ENCODE data around the gene DSTN.

Gene DSTN

GRCh38 chr20:17569616-17570346, at the start of gene DSTN:
TSS of gene DSTN (plus strand) at chr20:17570075. CDS start at chr20:17570209, 134 bp downstream.
- Histone ChIP-seq H3K4me3 (ENCODE audit: low read depth in 1 of 5, low read length in 5 of 5) (peak within 1 kb of the TSS; percentile 86 to 98 (median 93)), H3K36me3 (ENCODE audit: control insufficient read depth in 5 of 5, insufficient read depth in 5 of 5, low read length in 5 of 5) (no peaks in the 10 kb centered on the region), H3K9ac (ENCODE audit: low read length in 5 of 5) (peak within 1 kb of the TSS; percentile 60 to 91 (median 86)), H3K27me3 (ENCODE audit: control insufficient read depth in 5 of 5, insufficient read depth in 4 of 5, low read length in 5 of 5) (no peaks in the 10 kb centered on the region), H3K27ac (ENCODE audit: low read depth, low read length) (peak within 1 kb of the TSS; percentile 94), H3K4me1 (ENCODE audit: control insufficient read depth in 5 of 5, insufficient read depth in 5 of 5, low read length in 5 of 5) (peaks cover 5 to 42% (median 35%) of the 10 kb centered on the region in 5 donors), H3K9me3 (ENCODE audit: control insufficient read depth in 5 of 5, low read length in 5 of 5) (no peaks in the 10 kb centered on the region)

GRCh38 chr20:17520583-17520982, 49.3 kb upstream of the DSTN start:
- H3K9ac ChIP-seq (ENCODE audit: low read length in 5 of 5) = no peak overlapping the region
- no peaks in the 10 kb centered on the region for H3K27me3 ChIP-seq (ENCODE audit: control insufficient read depth in 5 of 5, insufficient read depth in 4 of 5, low read length in 5 of 5)
- no peak overlapping the region for H3K4me3 ChIP-seq (ENCODE audit: low read depth in 1 of 5, low read length in 5 of 5)
- H3K9me3 ChIP-seq (ENCODE audit: control insufficient read depth in 5 of 5, low read length in 5 of 5) = no peaks in the 10 kb centered on the region
- H3K4me1 ChIP-seq (ENCODE audit: control insufficient read depth in 5 of 5, insufficient read depth in 5 of 5, low read length in 5 of 5) = peaks cover 0 to 18% (median 3%) of the 10 kb centered on the region in 5 donors
- no peak overlapping the region for H3K27ac ChIP-seq (ENCODE audit: low read depth, low read length)
- no peaks in the 10 kb centered on the region for H3K36me3 ChIP-seq (ENCODE audit: control insufficient read depth in 5 of 5, insufficient read depth in 5 of 5, low read length in 5 of 5)

- Histone ChIP-seq H3K27ac (ENCODE audit: low read depth, low read length) (no peak overlapping the region), H3K9ac (ENCODE audit: low read length in 5 of 5) (no peak overlapping the region), H3K36me3 (ENCODE audit: control insufficient read depth in 5 of 5, insufficient read depth in 5 of 5, low read length in 5 of 5) (no peaks in the 10 kb centered on the region), H3K4me1 (ENCODE audit: control insufficient read depth in 5 of 5, insufficient read depth in 5 of 5, low read length in 5 of 5) (peaks cover 0 to 18% (median 3%) of the 10 kb centered on the region in 5 donors), H3K9me3 (ENCODE audit: control insufficient read depth in 5 of 5, low read length in 5 of 5) (no peaks in the 10 kb centered on the region), H3K4me3 (ENCODE audit: low read depth in 1 of 5, low read length in 5 of 5) (no peak overlapping the region), H3K27me3 (ENCODE audit: control insufficient read depth in 5 of 5, insufficient read depth in 4 of 5, low read length in 5 of 5) (no peaks in the 10 kb centered on the region)
Measured at GRCh38 chr20:17522528-17522927, 47.3 kb upstream of the DSTN start.

- no peaks in the 10 kb centered on the region for H3K36me3 ChIP-seq (ENCODE audit: control insufficient read depth in 5 of 5, insufficient read depth in 5 of 5, low read length in 5 of 5)
- H3K4me1 ChIP-seq (ENCODE audit: control insufficient read depth in 5 of 5, insufficient read depth in 5 of 5, low read length in 5 of 5) = peaks cover 0 to 18% (median 3%) of the 10 kb centered on the region in 5 donors
- no peak overlapping the region for H3K27ac ChIP-seq (ENCODE audit: low read depth, low read length)
- no peak overlapping the region for H3K9ac ChIP-seq (ENCODE audit: low read length in 5 of 5)
- no peak overlapping the region for H3K4me3 ChIP-seq (ENCODE audit: low read depth in 1 of 5, low read length in 5 of 5)
- no peaks in the 10 kb centered on the region for H3K9me3 ChIP-seq (ENCODE audit: control insufficient read depth in 5 of 5, low read length in 5 of 5)
- no peaks in the 10 kb centered on the region for H3K27me3 ChIP-seq (ENCODE audit: control insufficient read depth in 5 of 5, insufficient read depth in 4 of 5, low read length in 5 of 5)
Measured at GRCh38 chr20:17523326-17523725, 46.5 kb upstream of the DSTN start.

GRCh38 chr20:17524560-17524959, 45.3 kb upstream of the DSTN start:
- Histone ChIP-seq H3K27ac (ENCODE audit: low read depth, low read length) (no peak overlapping the region), H3K36me3 (ENCODE audit: control insufficient read depth in 5 of 5, insufficient read depth in 5 of 5, low read length in 5 of 5) (no peaks in the 10 kb centered on the region), H3K27me3 (ENCODE audit: control insufficient read depth in 5 of 5, insufficient read depth in 4 of 5, low read length in 5 of 5) (no peaks in the 10 kb centered on the region), H3K4me1 (ENCODE audit: control insufficient read depth in 5 of 5, insufficient read depth in 5 of 5, low read length in 5 of 5) (peaks cover 0 to 18% (median 0%) of the 10 kb centered on the region in 5 donors), H3K4me3 (ENCODE audit: low read depth in 1 of 5, low read length in 5 of 5) (no peak overlapping the region), H3K9ac (ENCODE audit: low read length in 5 of 5) (no peak overlapping the region), H3K9me3 (ENCODE audit: control insufficient read depth in 5 of 5, low read length in 5 of 5) (no peaks in the 10 kb centered on the region)

- Histone ChIP-seq H3K9me3 (ENCODE audit: control insufficient read depth in 5 of 5, low read length in 5 of 5) (no peaks in the 10 kb centered on the region), H3K27ac (ENCODE audit: low read depth, low read length) (no peak overlapping the region), H3K4me1 (ENCODE audit: control insufficient read depth in 5 of 5, insufficient read depth in 5 of 5, low read length in 5 of 5) (peaks cover 0 to 20% (median 0%) of the 10 kb centered on the region in 5 donors), H3K4me3 (ENCODE audit: low read depth in 1 of 5, low read length in 5 of 5) (no peak overlapping the region), H3K36me3 (ENCODE audit: control insufficient read depth in 5 of 5, insufficient read depth in 5 of 5, low read length in 5 of 5) (no peaks in the 10 kb centered on the region), H3K27me3 (ENCODE audit: control insufficient read depth in 5 of 5, insufficient read depth in 4 of 5, low read length in 5 of 5) (no peaks in the 10 kb centered on the region), H3K9ac (ENCODE audit: low read length in 5 of 5) (no peak overlapping the region)
Measured at GRCh38 chr20:17525132-17525531, 44.7 kb upstream of the DSTN start.

GRCh38 chr20:17525650-17526049, 44.2 kb upstream of the DSTN start:
- Histone ChIP-seq H3K36me3 (ENCODE audit: control insufficient read depth in 5 of 5, insufficient read depth in 5 of 5, low read length in 5 of 5) (no peaks in the 10 kb centered on the region), H3K4me3 (ENCODE audit: low read depth in 1 of 5, low read length in 5 of 5) (no peak overlapping the region), H3K9me3 (ENCODE audit: control insufficient read depth in 5 of 5, low read length in 5 of 5) (no peaks in the 10 kb centered on the region), H3K4me1 (ENCODE audit: control insufficient read depth in 5 of 5, insufficient read depth in 5 of 5, low read length in 5 of 5) (peaks cover 0 to 20% (median 4%) of the 10 kb centered on the region in 5 donors), H3K27me3 (ENCODE audit: control insufficient read depth in 5 of 5, insufficient read depth in 4 of 5, low read length in 5 of 5) (no peaks in the 10 kb centered on the region), H3K9ac (ENCODE audit: low read length in 5 of 5) (no peak overlapping the region), H3K27ac (ENCODE audit: low read depth, low read length) (no peak overlapping the region)

GRCh38 chr20:17529586-17529985, 40.3 kb upstream of the DSTN start:
- Histone ChIP-seq H3K9ac (ENCODE audit: low read length in 5 of 5) (no peak overlapping the region), H3K4me1 (ENCODE audit: control insufficient read depth in 5 of 5, insufficient read depth in 5 of 5, low read length in 5 of 5) (peaks cover 0 to 16% (median 15%) of the 10 kb centered on the region in 5 donors), H3K27ac (ENCODE audit: low read depth, low read length) (no peak overlapping the region), H3K9me3 (ENCODE audit: control insufficient read depth in 5 of 5, low read length in 5 of 5) (no peaks in the 10 kb centered on the region), H3K27me3 (ENCODE audit: control insufficient read depth in 5 of 5, insufficient read depth in 4 of 5, low read length in 5 of 5) (no peaks in the 10 kb centered on the region), H3K4me3 (ENCODE audit: low read depth in 1 of 5, low read length in 5 of 5) (no peak overlapping the region), H3K36me3 (ENCODE audit: control insufficient read depth in 5 of 5, insufficient read depth in 5 of 5, low read length in 5 of 5) (no peaks in the 10 kb centered on the region)

GRCh38 chr20:17530153-17530552, 39.7 kb upstream of the DSTN start:
- H3K36me3 ChIP-seq (ENCODE audit: control insufficient read depth in 5 of 5, insufficient read depth in 5 of 5, low read length in 5 of 5) = no peaks in the 10 kb centered on the region
- peak overlapping the region in 1 of 5 donors; percentile 28 for H3K9ac ChIP-seq (ENCODE audit: low read length in 5 of 5)
- no peak overlapping the region for H3K27ac ChIP-seq (ENCODE audit: low read depth, low read length)
- H3K4me3 ChIP-seq (ENCODE audit: low read depth in 1 of 5, low read length in 5 of 5) = peak overlapping the region in 3 of 5 donors; percentile 66 to 72 (median 71)
- peaks cover 0 to 16% (median 15%) of the 10 kb centered on the region in 5 donors for H3K4me1 ChIP-seq (ENCODE audit: control insufficient read depth in 5 of 5, insufficient read depth in 5 of 5, low read length in 5 of 5)
- H3K27me3 ChIP-seq (ENCODE audit: control insufficient read depth in 5 of 5, insufficient read depth in 4 of 5, low read length in 5 of 5) = no peaks in the 10 kb centered on the region
- H3K9me3 ChIP-seq (ENCODE audit: control insufficient read depth in 5 of 5, low read length in 5 of 5) = no peaks in the 10 kb centered on the region

- peak within 1 kb of the TSS; percentile 66 to 75 (median 71) for H3K4me3 ChIP-seq (ENCODE audit: low read depth in 1 of 5, low read length in 5 of 5)
- H3K36me3 ChIP-seq (ENCODE audit: control insufficient read depth in 5 of 5, insufficient read depth in 5 of 5, low read length in 5 of 5) = no peaks in the 10 kb centered on the region
- H3K4me1 ChIP-seq (ENCODE audit: control insufficient read depth in 5 of 5, insufficient read depth in 5 of 5, low read length in 5 of 5) = peaks cover 0 to 16% (median 15%) of the 10 kb centered on the region in 5 donors
- H3K9ac ChIP-seq (ENCODE audit: low read length in 5 of 5) = peak within 1 kb of the TSS; percentile 35 to 67 (median 59)
- H3K9me3 ChIP-seq (ENCODE audit: control insufficient read depth in 5 of 5, low read length in 5 of 5) = no peaks in the 10 kb centered on the region
- H3K27ac ChIP-seq (ENCODE audit: low read depth, low read length) = peak within 1 kb of the TSS; percentile 46
- H3K27me3 ChIP-seq (ENCODE audit: control insufficient read depth in 5 of 5, insufficient read depth in 4 of 5, low read length in 5 of 5) = no peaks in the 10 kb centered on the region
Measured at GRCh38 chr20:17530716-17531664, 38.9 kb upstream of the DSTN start, which contains the start of gene BFSP1. TSS of gene BFSP1 (minus strand) at chr20:17531379. CDS start at chr20:17531329, 50 bp downstream.
